H1 (cell line): ENCODE results near the gene REPS1. TPM values are rescaled to one million over a fixed set of nuclear protein-coding genes. Genes with fewer than 3 reads are reported as not detected.
"Not testable (repeated sequence)": the region's sequence is repeated elsewhere in the genome, so short reads cannot be mapped to it uniquely, and the experiment has no call there.

ENCODE experiments used
- CTCF ChIA-PET: fragments of 300-600 bp; sonication (Branson Sonifier 250); formaldehyde crosslinking; loops from one replicate; lab custom pipeline; 2021; ENCODE audit not compliant: partially characterized antibody; lab: Charles Lee
- POLR2A ChIA-PET: fragments of 300-600 bp; sonication (Branson Sonifier 250); formaldehyde crosslinking; loops from one replicate; lab custom pipeline; 2021; ENCODE audit warnings: inconsistent platforms; ENCODE audit not compliant: partially characterized antibody; lab: Charles Lee
- DNase-seq, 2 experiments: peaks; one replicate each; pipeline versions ENCODE4 v3.0.0 to v3.0.0-alpha.2; 2010 to 2022; ENCODE audit warnings: low spot score in 2 of 2, low read depth in 1 of 2, mixed read lengths in 1 of 2
- FAIRE-seq: peaks from 2 replicates; lab custom pipeline; 2011; peaks lifted over from hg19 to GRCh38; lab: Jason Lieb, UNC
- H2AFZ ChIP-seq: 2 replicates; pipeline ENCODE4 v1.8.1; 2012; ENCODE audit warnings: low read length, inconsistent platforms
- H2AK5ac ChIP-seq: 2 replicates; pipeline ENCODE4 v1.6.1; 2013; ENCODE audit warnings: low read depth, low read length
- H2BK120ac ChIP-seq: replicated peaks from 2 replicates; pipeline ENCODE3; 2013; ENCODE audit warnings: low read depth, low read length, inconsistent platforms
- H2BK12ac ChIP-seq: 2 replicates; pipeline ENCODE4 v1.6.1; 2013; ENCODE audit warnings: low read depth, low read length
- H2BK15ac ChIP-seq: 2 replicates; pipeline ENCODE4 v1.6.1; 2013; ENCODE audit warnings: low read length
- H2BK20ac ChIP-seq: 2 replicates; pipeline ENCODE4 v1.6.1; 2013; ENCODE audit warnings: low read length
- H2BK5ac ChIP-seq: 2 replicates; pipeline ENCODE4 v1.6.1; 2013; ENCODE audit warnings: low read depth, low read length
- H3K14ac ChIP-seq: 2 replicates; pipeline ENCODE4 v1.6.1; 2013; ENCODE audit warnings: inconsistent platforms; ENCODE audit not compliant: insufficient read length
- H3K18ac ChIP-seq: 2 replicates; pipeline ENCODE4 v1.6.1; 2013; ENCODE audit warnings: low read length; ENCODE audit errors: extremely low read depth
- H3K23ac ChIP-seq: 2 replicates; pipeline ENCODE4 v1.6.1; 2013; ENCODE audit warnings: inconsistent platforms; ENCODE audit not compliant: insufficient read length
- H3K23me2 ChIP-seq: 2 replicates; pipeline ENCODE4 v1.6.1; 2013; ENCODE audit warnings: low read depth, low read length
- H3K27ac ChIP-seq: 2 replicates; pipeline ENCODE4 v1.6.1; 2011; ENCODE audit warnings: low read depth, low read length, inconsistent platforms
- H3K27me3 ChIP-seq, 4 experiments: replicated peaks in 1 of 4; 1 replicate in 1 of 4; 2 replicates in 3 of 4; pipeline versions ENCODE4 v1.6.1 to v1.8.1; 2011 to 2013; ENCODE audit warnings: low read length in 3 of 4, mild to moderate bottlenecking in 3 of 4, inconsistent platforms in 2 of 4, mixed read lengths in 2 of 4, moderate library complexity in 1 of 4; ENCODE audit not compliant: control insufficient read depth in 3 of 4, insufficient read depth in 3 of 4; ENCODE audit errors: extremely low read depth in 1 of 4
- H3K36me3 ChIP-seq, 4 experiments: 2 replicates each; pipeline versions ENCODE4 v1.6.1 to v1.8.1; 2011 to 2013; ENCODE audit warnings: mild to moderate bottlenecking in 4 of 4, low read length in 3 of 4, moderate library complexity in 2 of 4, control low read depth in 1 of 4, inconsistent platforms in 1 of 4; ENCODE audit not compliant: insufficient read depth in 4 of 4, control insufficient read depth in 2 of 4
- H3K4ac ChIP-seq: replicated peaks from 2 replicates; pipeline ENCODE3; 2013; ENCODE audit warnings: low read length, low read depth, mixed read lengths, inconsistent platforms; ENCODE audit not compliant: insufficient read length
- H3K4me1 ChIP-seq, 4 experiments: replicated peaks in 1 of 4; 1 replicate in 1 of 4; 2 replicates in 3 of 4; pipeline versions ENCODE4 v1.6.1 to v1.8.1; 2011 to 2013; ENCODE audit warnings: low read length in 3 of 4, inconsistent platforms in 2 of 4, mixed read lengths in 1 of 4; ENCODE audit not compliant: insufficient read depth in 4 of 4, control insufficient read depth in 3 of 4
- H3K4me2 ChIP-seq, 2 experiments: 2 replicates each; pipeline versions ENCODE4 v1.6.1 to v1.8.1; 2011 to 2013; ENCODE audit warnings: low read depth in 2 of 2, low read length in 2 of 2, control low read depth in 1 of 2, inconsistent platforms in 1 of 2, mild to moderate bottlenecking in 1 of 2; ENCODE audit not compliant: insufficient read depth in 1 of 2
- H3K4me3 ChIP-seq, 4 experiments: fragments of 200-600, 300-600 bp in 1 of 4; sonication (generic), shearing (Covaris generic), sonication (Bioruptor Twin) in 1 of 4; 2 replicates each; pipeline versions ENCODE4 v1.5.1 to v1.8.1; 2011 to 2016; ENCODE audit warnings: low read length in 4 of 4, low read depth in 3 of 4, control low read depth in 2 of 4, inconsistent platforms in 2 of 4, mild to moderate bottlenecking in 2 of 4, mixed read lengths in 1 of 4, moderate library complexity in 1 of 4; ENCODE audit not compliant: insufficient read depth in 2 of 4; ENCODE audit errors: extremely low read depth in 1 of 4
- H3K56ac ChIP-seq: replicated peaks from 2 replicates; pipeline ENCODE3; 2013; ENCODE audit warnings: low read depth, mild to moderate bottlenecking, mixed read lengths, low read length, inconsistent platforms; ENCODE audit not compliant: insufficient read length
- H3K79me1 ChIP-seq: 2 replicates; pipeline ENCODE4 v1.6.1; 2013; ENCODE audit warnings: low read depth, low read length, control low read depth
- H3K79me2 ChIP-seq, 2 experiments: 2 replicates each; pipeline versions ENCODE4 v1.6.1 to v1.8.1; 2012 to 2013; ENCODE audit warnings: low read length in 2 of 2, mild to moderate bottlenecking in 2 of 2, inconsistent platforms in 1 of 2; ENCODE audit not compliant: insufficient read depth in 2 of 2, control insufficient read depth in 1 of 2
- H3K9ac ChIP-seq, 4 experiments: replicated peaks in 1 of 4; 1 replicate in 1 of 4; 2 replicates in 3 of 4; pipeline versions ENCODE4 v1.6.1 to v1.8.1; 2011 to 2013; ENCODE audit warnings: low read depth in 3 of 4, low read length in 3 of 4, control low read depth in 2 of 4, mild to moderate bottlenecking in 2 of 4, moderate library complexity in 2 of 4, inconsistent platforms in 1 of 4; ENCODE audit errors: extremely low read depth in 1 of 4
- H3K9me3 ChIP-seq, 2 experiments: 2 replicates each; pipeline versions ENCODE4 v1.6.1 to v1.8.1; 2012 to 2013; ENCODE audit warnings: mild to moderate bottlenecking in 2 of 2, moderate library complexity in 2 of 2, control low read depth in 1 of 2, inconsistent platforms in 1 of 2, low read depth in 1 of 2, low read length in 1 of 2, mixed read lengths in 1 of 2; ENCODE audit not compliant: insufficient read depth in 2 of 2
- H4K20me1 ChIP-seq, 2 experiments: replicated peaks in 1 of 2; 2 replicates each; pipeline versions ENCODE3 to v1.8.1; 2011 to 2013; ENCODE audit warnings: inconsistent platforms in 2 of 2, low read length in 2 of 2, mild to moderate bottlenecking in 1 of 2; ENCODE audit not compliant: insufficient read depth in 2 of 2, control insufficient read depth in 1 of 2
- H4K5ac ChIP-seq: 2 replicates; pipeline ENCODE4 v1.6.1; 2013; ENCODE audit warnings: low read length, low read depth, mixed read lengths, inconsistent platforms; ENCODE audit not compliant: insufficient read length
- H4K8ac ChIP-seq: 2 replicates; pipeline ENCODE4 v1.8.0; 2013; ENCODE audit warnings: mild to moderate bottlenecking, moderate library complexity, low read length, inconsistent platforms; ENCODE audit not compliant: insufficient read depth; ENCODE audit errors: extremely low read depth
- H4K91ac ChIP-seq: replicated peaks from 2 replicates; pipeline ENCODE3; 2013; ENCODE audit warnings: low read length, mixed read lengths, inconsistent platforms; ENCODE audit not compliant: insufficient read length
- ATF3 ChIP-seq: IDR thresholded peaks from 2 replicates; pipeline ENCODE4 v1.6.1; 2011; ENCODE audit warnings: low read depth, mild to moderate bottlenecking, low read length; ENCODE audit not compliant: insufficient read depth
- EZH2 ChIP-seq: fragments of 200-600 bp; sonication (generic); IDR thresholded peaks from 2 replicates; pipeline ENCODE4 v1.7.1; 2012; ENCODE audit warnings: low read depth, mild to moderate bottlenecking, moderate library complexity, low read length, inconsistent platforms; ENCODE audit not compliant: severe bottlenecking
- GABPA ChIP-seq: IDR thresholded peaks from 2 replicates; pipeline ENCODE4 v1.6.1; 2011; ENCODE audit warnings: mild to moderate bottlenecking, low read length, moderate library complexity, borderline replicate concordance; ENCODE audit not compliant: insufficient read depth
- RNF2 ChIP-seq: fragments of 200-900, 300-1000 bp; sonication (generic); IDR thresholded peaks from 2 replicates; pipeline ENCODE4 v1.7.1; 2016; ENCODE audit warnings: borderline replicate concordance, low read depth, mild to moderate bottlenecking, antibody characterized with exemption, low read length; ENCODE audit not compliant: poor library complexity, severe bottlenecking; ENCODE audit errors: missing control alignments
- SP1 ChIP-seq: IDR thresholded peaks from 2 replicates; pipeline ENCODE4 v1.6.1; 2011; ENCODE audit warnings: low read depth, low read length
- WGBS, 2 experiments: shearing (Covaris generic) in 1 of 2; methylation state at CpG; one replicate each; pipeline versions ENCODE4 v1.1.6 to v1.1.7; 2013 to 2015; ENCODE audit warnings: low lambda C conversion rate in 2 of 2, mixed read lengths in 2 of 2, inconsistent platforms in 1 of 2, low coverage in 1 of 2, missing lambda C conversion rate in 1 of 2; ENCODE audit not compliant: insufficient replicate concordance in 2 of 2, insufficient coverage in 1 of 2, insufficient read length in 1 of 2; ENCODE audit errors: extremely low coverage in 1 of 2, missing lambda C conversion rate in 1 of 2; 5-methylcytosine and 5-hydroxymethylcytosine counted together
- polyA plus RNA-seq, 7 experiments: library from polyadenylated mRNA; depleted of rRNA in 3 of 7; stranded (reverse) in 5 of 7; unstranded in 2 of 7; fragments of >200 nt in 5 of 7; fragments of 200-250 nt in 2 of 7; gene quantifications; 1 replicate in 5 of 7; 2 replicates in 1 of 7; 4 replicates in 1 of 7; pipeline versions ENCODE4 v1.2.1 to v1.2.3, GENCODE V29; 2011 to 2013; ENCODE audit warnings: missing spikeins in 2 of 7, mixed read lengths in 2 of 7
- total RNA-seq: library from RNA; stranded (reverse); fragmentation: NEBNext Ultra II Directional; extraction: Animal tissue kit (Norgen Biotek cat#: 25700); gene quantifications from 2 replicates; pipeline ENCODE4 v1.2.1, GENCODE V29; 2021

The REPS1 gene
- total and polyA plus RNA-seq, 2 of the 8 experiments (the other 6 are each of a cell fraction or from before 2014, with no cell fraction given): 52.1 to 68.9 TPM

- TF ChIP-seq SP1 (no peak), ATF3 (no peak), EZH2 (no peak), RNF2 (no peak), GABPA (no peak)
Measured at GRCh38 chr6:138943089-138943625, 44.9 kb downstream of the REPS1 start (continued).

GRCh38 chr6:138936873-138937272, 51.2 kb downstream of the REPS1 start:
- peaks cover 4 to 49% (median 20%) of the 10 kb centered on the region in 4 experiments; a peak in 7 of 8 replicates for H3K36me3 ChIP-seq
- H2BK5ac ChIP-seq, H4K20me1 ChIP-seq, H3K79me1 ChIP-seq, H3K56ac ChIP-seq, H3K27me3 ChIP-seq, H3K27ac ChIP-seq, H2AFZ ChIP-seq, H3K23me2 ChIP-seq, H3K79me2 ChIP-seq, H3K9me3 ChIP-seq, H4K91ac ChIP-seq, CTCF ChIA-PET, H3K23ac ChIP-seq, FAIRE-seq, POLR2A ChIA-PET, H3K18ac ChIP-seq, H2BK12ac ChIP-seq, H3K9ac ChIP-seq, H2BK15ac ChIP-seq, H2BK20ac ChIP-seq, H4K5ac ChIP-seq, H3K14ac ChIP-seq, DNase-seq, H2BK120ac ChIP-seq, H3K4ac ChIP-seq, H3K4me2 ChIP-seq, H4K8ac ChIP-seq, H3K4me1 ChIP-seq, H3K4me3 ChIP-seq, H2AK5ac ChIP-seq: not testable (repeated sequence)
- WGBS, 2 experiments: 100% methylated on average over 1 of the region's 1 CpG; no CpG with 5 or more reads in 1 of the 2 experiments
